ENCODE measurements around the gene CACNA1I.

GRCh38 chr22:39703928-39704639 is 133.5 kb downstream of the CACNA1I start:
- TF ChIP-seq, protein P1, sequence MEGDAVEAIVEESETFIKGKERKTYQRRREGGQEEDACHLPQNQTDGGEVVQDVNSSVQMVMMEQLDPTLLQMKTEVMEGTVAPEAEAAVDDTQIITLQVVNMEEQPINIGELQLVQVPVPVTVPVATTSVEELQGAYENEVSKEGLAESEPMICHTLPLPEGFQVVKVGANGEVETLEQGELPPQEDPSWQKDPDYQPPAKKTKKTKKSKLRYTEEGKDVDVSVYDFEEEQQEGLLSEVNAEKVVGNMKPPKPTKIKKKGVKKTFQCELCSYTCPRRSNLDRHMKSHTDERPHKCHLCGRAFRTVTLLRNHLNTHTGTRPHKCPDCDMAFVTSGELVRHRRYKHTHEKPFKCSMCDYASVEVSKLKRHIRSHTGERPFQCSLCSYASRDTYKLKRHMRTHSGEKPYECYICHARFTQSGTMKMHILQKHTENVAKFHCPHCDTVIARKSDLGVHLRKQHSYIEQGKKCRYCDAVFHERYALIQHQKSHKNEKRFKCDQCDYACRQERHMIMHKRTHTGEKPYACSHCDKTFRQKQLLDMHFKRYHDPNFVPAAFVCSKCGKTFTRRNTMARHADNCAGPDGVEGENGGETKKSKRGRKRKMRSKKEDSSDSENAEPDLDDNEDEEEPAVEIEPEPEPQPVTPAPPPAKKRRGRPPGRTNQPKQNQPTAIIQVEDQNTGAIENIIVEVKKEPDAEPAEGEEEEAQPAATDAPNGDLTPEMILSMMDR (conservative IDR thresholded peaks at IDR 0.05): no peak
- TF ChIP-seq ZFX (IDR thresholded peaks at IDR 0.05): no peak
